B cell (primary cell): ENCODE measurements around the gene KCNJ11. TPM values are rescaled to one million over a fixed set of nuclear protein-coding genes. Genes with fewer than 3 reads are reported as not detected.

Experiments used
- ATAC-seq: fragments of 200-7000 bp; cut with Tn5 transposase; one replicate; pipeline ENCODE4 v1.10.0; 2021; ENCODE audit warnings: low read depth, mild to moderate bottlenecking, moderate number of reproducible peaks, moderate library complexity
- CTCF ChIA-PET: fragments of 350-600 bp; sonication (Branson Sonifier 250); formaldehyde crosslinking; loops from one replicate; lab custom pipeline; 2021; ENCODE audit warnings: antibody characterized with exemption, inconsistent platforms; lab: Charles Lee
- POLR2A ChIA-PET: fragments of 350-600 bp; sonication (Branson Sonifier 250); formaldehyde crosslinking; loops from one replicate; lab custom pipeline; 2021; ENCODE audit warnings: antibody characterized with exemption; lab: Charles Lee
- DNase-seq: peaks from one replicate; pipeline ENCODE4 v3.0.0; 2013
- H2AFZ ChIP-seq: 2 replicates; pipeline ENCODE4 v1.6.1; 2012; ENCODE audit warnings: mild to moderate bottlenecking, low read depth, low read length; ENCODE audit not compliant: insufficient read depth, poor library complexity, severe bottlenecking
- H3K27ac ChIP-seq, 2 donors: 1 replicate in 1 of 2; 2 replicates in 1 of 2; pipeline ENCODE4 v1.5.1; 2012 to 2013; ENCODE audit warnings: low read length in 2 of 2, mild to moderate bottlenecking in 2 of 2, moderate library complexity in 1 of 2
- H3K27me3 ChIP-seq, 4 experiments: fragments of 200-600 bp in 1 of 4; sonication (generic) in 1 of 4; replicated peaks in 1 of 4; 1 replicate in 2 of 4; 2 replicates in 2 of 4; pipeline versions ENCODE4 v1.6.1 to v1.7.0; 2013 to 2016; ENCODE audit warnings: low read length in 3 of 4, mild to moderate bottlenecking in 2 of 4, mixed read lengths in 1 of 4, moderate library complexity in 1 of 4; ENCODE audit not compliant: insufficient read depth in 4 of 4, control insufficient read depth in 3 of 4; ENCODE audit errors: control extremely low read depth in 1 of 4
- H3K36me3 ChIP-seq, 2 experiments: replicated peaks in 1 of 2; 1 replicate in 1 of 2; 2 replicates in 1 of 2; pipeline versions ENCODE4 v1.6.1 to v1.7.1; 2013; ENCODE audit warnings: low read length in 1 of 2; ENCODE audit not compliant: insufficient read depth in 2 of 2, control insufficient read depth in 1 of 2; ENCODE audit errors: control extremely low read depth in 1 of 2, extremely low read depth in 1 of 2
- H3K4me1 ChIP-seq, 2 donors: fragments of 200-600 bp in 1 of 2; sonication (generic) in 1 of 2; 1 replicate in 1 of 2; 2 replicates in 1 of 2; pipeline versions ENCODE4 v1.5.1 to v1.6.1; 2013 to 2017; ENCODE audit warnings: low read length in 2 of 2; ENCODE audit not compliant: control insufficient read depth in 2 of 2, insufficient read depth in 2 of 2
- H3K4me2 ChIP-seq: replicated peaks from 2 replicates; pipeline ENCODE3; 2012; ENCODE audit warnings: mild to moderate bottlenecking, low read depth, low read length; ENCODE audit not compliant: poor library complexity, severe bottlenecking
- H3K4me3 ChIP-seq, 5 experiments: fragments of 200-600 bp in 1 of 5; sonication (generic) in 1 of 5; 1 replicate in 3 of 5; 2 replicates in 2 of 5; pipeline versions ENCODE4 v1.5.1 to v1.7.0; 2011 to 2016; ENCODE audit warnings: low read length in 4 of 5, mild to moderate bottlenecking in 4 of 5, low read depth in 2 of 5, control low read depth in 1 of 5, moderate library complexity in 1 of 5; ENCODE audit not compliant: insufficient read depth in 1 of 5; ENCODE audit errors: control extremely low read depth in 1 of 5, extremely low read depth in 1 of 5
- H3K79me2 ChIP-seq: fragments of 200-600 bp; sonication (generic); one replicate; pipeline ENCODE4 v1.6.0; 2016; ENCODE audit warnings: low read length; ENCODE audit not compliant: control insufficient read depth, insufficient read depth
- H3K9ac ChIP-seq: fragments of 200-600 bp; sonication (generic); 2 replicates; pipeline ENCODE4 v1.6.1; 2017; ENCODE audit warnings: mild to moderate bottlenecking, low read length, moderate library complexity
- H3K9me3 ChIP-seq, 3 donors: one replicate each; pipeline versions ENCODE4 v1.6.1 to v1.7.1; 2013; ENCODE audit warnings: low read length in 2 of 3; ENCODE audit not compliant: control insufficient read depth in 2 of 3, insufficient read depth in 1 of 3; ENCODE audit errors: control extremely low read depth in 1 of 3
- H4K20me1 ChIP-seq: 2 replicates; pipeline ENCODE4 v1.6.0; 2012; ENCODE audit warnings: mild to moderate bottlenecking, low read length; ENCODE audit not compliant: insufficient read depth, control insufficient read depth, poor library complexity, severe bottlenecking
- H3K27ac Mint-ChIP-seq: one replicate; pipeline ENCODE4 v1.8.0; 2021; ENCODE audit warnings: mixed read lengths
- H3K27me3 Mint-ChIP-seq: one replicate; pipeline ENCODE4 v1.8.0; 2021; ENCODE audit warnings: mixed read lengths
- H3K4me1 Mint-ChIP-seq: one replicate; pipeline ENCODE4 v1.8.0; 2021; ENCODE audit warnings: mixed read lengths
- H3K4me3 Mint-ChIP-seq: one replicate; pipeline ENCODE4 v1.8.0; 2021; ENCODE audit warnings: mixed read lengths
- H3K9me3 Mint-ChIP-seq: one replicate; pipeline ENCODE4 v1.8.0; 2022; ENCODE audit warnings: mixed read lengths; ENCODE audit not compliant: insufficient read depth
- EZH2 ChIP-seq: IDR thresholded peaks from 2 replicates; pipeline ENCODE4 v1.6.1; 2012; ENCODE audit warnings: borderline replicate concordance, low read depth, mild to moderate bottlenecking, moderate library complexity, low read length; ENCODE audit not compliant: insufficient read depth, poor library complexity, severe bottlenecking
- WGBS: methylation state at CpG from one replicate; pipeline ENCODE4 v1.1.5; 2013; ENCODE audit warnings: missing lambda C conversion rate; ENCODE audit not compliant: insufficient coverage; 5-methylcytosine and 5-hydroxymethylcytosine counted together
- intact Hi-C: fragments of 100-400 bp; cut with micrococcal nuclease; formaldehyde crosslinking; loops from one replicate; pipeline ENCODE4 v1.10.0; 2022
- polyA plus RNA-seq: library from polyadenylated mRNA; depleted of rRNA; stranded (reverse); fragments of >200 nt; gene quantifications from 2 replicates; pipeline ENCODE4 v1.2.3, GENCODE V29; 2012
- total RNA-seq, 2 donors: library from RNA; stranded (reverse); fragments of 120-200 nt in 1 of 2; gene quantifications; 1 replicate in 1 of 2; 2 replicates in 1 of 2; pipeline versions ENCODE4 v1.2.3 to v1.2.4, GENCODE V29; 2013 to 2022
- TF ChIP-seq, protein P1 (sequence below): fragments of 200-600 bp; IDR thresholded peaks from one replicate; pipeline ENCODE4 v1.8.0; 2022; ENCODE audit warnings: antibody characterized with exemption, mild to moderate bottlenecking

KCNJ11 gene
- total and polyA plus RNA-seq, 2 donors (not counting 1 experiment from before 2014, with no cell fraction given) = 1.4 to 2.1 TPM

DNA sequence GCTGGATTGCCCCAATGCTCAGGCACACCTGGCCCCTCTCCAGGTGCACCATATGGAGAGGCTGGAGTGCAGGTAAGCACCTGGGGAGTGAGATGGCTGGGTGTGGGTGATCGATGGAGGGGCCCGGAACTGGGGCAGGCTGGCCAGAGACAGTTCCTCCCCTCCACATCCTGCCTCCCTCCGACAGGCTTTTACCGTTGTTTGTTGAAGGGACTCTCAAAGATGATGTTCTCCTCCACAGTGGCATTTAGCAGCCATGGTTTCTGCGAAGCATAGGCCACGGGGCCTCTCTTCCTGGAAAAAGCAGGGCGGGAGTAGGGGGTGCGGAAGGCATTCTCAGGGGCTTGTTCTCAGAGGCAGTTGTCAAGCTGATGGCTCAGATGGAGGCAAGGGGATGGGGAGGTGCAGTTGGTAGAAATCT, 25.9 kb upstream of the KCNJ11 start:
- peaks cover 28% of the 10 kb centered on the region for H3K27me3 Mint-ChIP-seq
- Histone ChIP-seq H3K4me2 (no peak overlapping the region), H4K20me1 (no peaks in the 10 kb centered on the region), H3K9ac (no peak overlapping the region), H3K27me3 (peaks cover 0 to 8% (median 0%) of the 10 kb centered on the region in 4 experiments), H3K27ac (no peak overlapping the region), H3K4me1 (no peaks in the 10 kb centered on the region), H2AFZ (no peak overlapping the region), H3K4me3 (no peak overlapping the region), H3K9me3 (no peaks in the 10 kb centered on the region), H3K79me2 (no peaks in the 10 kb centered on the region), H3K36me3 (no peaks in the 10 kb centered on the region)
- TF ChIP-seq, protein P1, sequence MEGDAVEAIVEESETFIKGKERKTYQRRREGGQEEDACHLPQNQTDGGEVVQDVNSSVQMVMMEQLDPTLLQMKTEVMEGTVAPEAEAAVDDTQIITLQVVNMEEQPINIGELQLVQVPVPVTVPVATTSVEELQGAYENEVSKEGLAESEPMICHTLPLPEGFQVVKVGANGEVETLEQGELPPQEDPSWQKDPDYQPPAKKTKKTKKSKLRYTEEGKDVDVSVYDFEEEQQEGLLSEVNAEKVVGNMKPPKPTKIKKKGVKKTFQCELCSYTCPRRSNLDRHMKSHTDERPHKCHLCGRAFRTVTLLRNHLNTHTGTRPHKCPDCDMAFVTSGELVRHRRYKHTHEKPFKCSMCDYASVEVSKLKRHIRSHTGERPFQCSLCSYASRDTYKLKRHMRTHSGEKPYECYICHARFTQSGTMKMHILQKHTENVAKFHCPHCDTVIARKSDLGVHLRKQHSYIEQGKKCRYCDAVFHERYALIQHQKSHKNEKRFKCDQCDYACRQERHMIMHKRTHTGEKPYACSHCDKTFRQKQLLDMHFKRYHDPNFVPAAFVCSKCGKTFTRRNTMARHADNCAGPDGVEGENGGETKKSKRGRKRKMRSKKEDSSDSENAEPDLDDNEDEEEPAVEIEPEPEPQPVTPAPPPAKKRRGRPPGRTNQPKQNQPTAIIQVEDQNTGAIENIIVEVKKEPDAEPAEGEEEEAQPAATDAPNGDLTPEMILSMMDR = no peak
- no peak for TF ChIP-seq EZH2
- WGBS = 69% methylated on average over 7 of the region's 8 CpGs
- intact Hi-C loops = no loop called here
- no peak overlapping the region for H3K4me3 Mint-ChIP-seq
- no peak overlapping the region for H3K27ac Mint-ChIP-seq
- POLR2A ChIA-PET = no interaction called here
- H3K9me3 Mint-ChIP-seq = no peaks in the 10 kb centered on the region
- no peak for ATAC-seq
- CTCF ChIA-PET = no interaction called here
- DNase-seq = no peak
- H3K4me1 Mint-ChIP-seq = no peaks in the 10 kb centered on the region

DNA sequence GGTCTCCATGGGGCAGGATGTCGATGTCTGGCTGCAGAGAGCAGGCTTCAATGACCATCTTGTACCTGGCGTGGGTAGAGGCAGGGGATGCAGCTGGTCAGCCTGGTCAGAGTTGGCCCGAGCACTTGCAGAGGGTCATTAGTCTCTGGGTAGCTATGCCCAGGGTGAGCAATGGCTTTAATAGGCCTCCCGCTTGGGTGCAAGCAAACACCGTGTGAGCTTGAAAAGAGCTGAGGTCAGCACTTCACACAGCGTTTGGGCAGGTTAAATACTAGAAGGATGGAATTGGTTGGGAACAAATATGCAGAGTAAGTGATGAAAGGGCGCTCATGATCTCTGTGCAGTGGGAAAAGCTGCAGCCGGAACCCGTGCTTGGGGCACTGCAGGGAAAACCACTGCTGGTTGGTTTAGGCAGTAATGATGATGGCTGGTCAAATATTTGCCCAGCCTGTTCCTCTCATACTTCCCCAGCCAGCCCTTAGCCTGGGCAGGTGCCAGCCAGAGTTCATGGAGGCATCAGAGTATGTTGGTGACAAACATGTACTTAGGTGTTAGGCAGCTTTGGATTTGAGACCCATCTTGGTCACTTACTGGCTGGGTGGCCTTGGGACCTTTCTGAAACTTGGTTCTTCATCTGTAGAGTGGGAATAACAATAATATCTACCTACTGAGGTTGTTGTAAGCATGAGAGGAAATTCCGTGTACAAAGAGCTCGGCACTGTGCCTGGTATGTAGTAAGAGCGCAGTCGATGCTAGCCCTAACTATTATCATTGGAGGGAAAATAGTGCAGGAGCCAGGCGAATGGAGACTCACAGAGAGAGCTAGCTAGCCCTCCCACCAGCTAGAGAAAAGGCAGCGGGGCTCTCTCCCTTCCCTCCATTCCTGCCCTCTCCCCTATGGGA, 25.2 kb upstream of the KCNJ11 start:
- Histone ChIP-seq H3K27ac (no peak overlapping the region), H4K20me1 (no peaks in the 10 kb centered on the region), H3K9me3 (no peaks in the 10 kb centered on the region), H3K79me2 (no peaks in the 10 kb centered on the region), H3K36me3 (no peaks in the 10 kb centered on the region), H3K4me3 (no peak overlapping the region), H3K4me2 (no peak overlapping the region), H3K9ac (no peak overlapping the region), H3K4me1 (no peaks in the 10 kb centered on the region), H3K27me3 (peaks cover 0 to 6% (median 0%) of the 10 kb centered on the region in 4 experiments), H2AFZ (no peak overlapping the region)
- no peak for TF ChIP-seq EZH2
- TF ChIP-seq, protein P1 = no peak
- intact Hi-C loops = no loop called here
- 89% methylated on average over 13 of the region's 15 CpGs for WGBS
- no peak for DNase-seq
- H3K27ac Mint-ChIP-seq = no peak overlapping the region
- CTCF ChIA-PET = no interaction called here
- H3K27me3 Mint-ChIP-seq = peaks cover 24% of the 10 kb centered on the region
- no peaks in the 10 kb centered on the region for H3K9me3 Mint-ChIP-seq
- H3K4me1 Mint-ChIP-seq = no peaks in the 10 kb centered on the region
- ATAC-seq = no peak
- H3K4me3 Mint-ChIP-seq = no peak overlapping the region
- POLR2A ChIA-PET = no interaction called here
